Measurements from ENCODE around the gene ACSM3. TPM values are rescaled to one million over a fixed set of nuclear protein-coding genes. Genes with fewer than 3 reads are reported as not detected.
A peak's percentile ranks its signal among the peaks of the same experiment; 100 is the strongest.

Gene ACSM3
- total and polyA plus RNA-seq, 2 experiments from 2014 or later: 1.8 to 4.5 TPM

- Histone ChIP-seq H3K4me3 (no peak overlapping the region), H3K9me3 (ENCODE audit: low read depth) (no peaks in the 10 kb centered on the region), H3K27ac (no peak overlapping the region), H3K36me3 (no peaks in the 10 kb centered on the region), H3K4me1 (ENCODE audit: low read depth) (no peaks in the 10 kb centered on the region), H3K27me3 (no peaks in the 10 kb centered on the region)
- no peak for DNase-seq (ENCODE audit: low read depth in 1 of 2, low spot score in 1 of 2)
- TF ChIP-seq CTCF (IDR thresholded peaks at IDR 0.05; ENCODE audit: low read depth, low read length): no peak
Observed at GRCh38 chr16:20768121-20768520, 4.3 kb downstream of the ACSM3 start.

GRCh38 chr16:20768818-20769217 is 5.0 kb downstream of the ACSM3 start:
- H3K9me3 ChIP-seq (ENCODE audit: low read depth): no peaks in the 10 kb centered on the region

GRCh38 chr16:20773679-20774078 is 9.9 kb downstream of the ACSM3 start:
- TF ChIP-seq CTCF (IDR thresholded peaks at IDR 0.05; ENCODE audit: low read depth, low read length): no peak
- Histone ChIP-seq H3K27ac (no peak overlapping the region), H3K9me3 (ENCODE audit: low read depth) (no peaks in the 10 kb centered on the region), H3K27me3 (no peaks in the 10 kb centered on the region), H3K4me1 (ENCODE audit: low read depth) (no peaks in the 10 kb centered on the region), H3K36me3 (no peaks in the 10 kb centered on the region), H3K4me3 (no peak overlapping the region)
- DNase-seq (ENCODE audit: low read depth in 1 of 2, low spot score in 1 of 2): no peak

More at GRCh38 chr16:20768818-20769217, 5.0 kb downstream of the ACSM3 start:
- TF ChIP-seq CTCF (IDR thresholded peaks at IDR 0.05; ENCODE audit: low read depth, low read length): no peak
- Histone ChIP-seq H3K27ac (no peak overlapping the region), H3K36me3 (no peaks in the 10 kb centered on the region), H3K4me3 (no peak overlapping the region), H3K4me1 (ENCODE audit: low read depth) (no peaks in the 10 kb centered on the region), H3K27me3 (no peaks in the 10 kb centered on the region)
- DNase-seq (ENCODE audit: low read depth in 1 of 2, low spot score in 1 of 2): no peak

- Histone ChIP-seq H3K27me3 (no peaks in the 10 kb centered on the region), H3K27ac (no peak overlapping the region), H3K36me3 (no peaks in the 10 kb centered on the region), H3K4me1 (ENCODE audit: low read depth) (no peaks in the 10 kb centered on the region), H3K4me3 (no peak overlapping the region), H3K9me3 (ENCODE audit: low read depth) (no peaks in the 10 kb centered on the region)
- peak; percentile 85 for TF ChIP-seq CTCF (IDR thresholded peaks at IDR 0.05; ENCODE audit: low read depth, low read length)
- peak; percentile 72 to 79 for DNase-seq (ENCODE audit: low read depth in 1 of 2, low spot score in 1 of 2)
Observed at GRCh38 chr16:20774703-20775362, 11.0 kb downstream of the ACSM3 start.

- Histone ChIP-seq H3K36me3 (no peaks in the 10 kb centered on the region), H3K4me3 (no peak overlapping the region), H3K4me1 (ENCODE audit: low read depth) (no peaks in the 10 kb centered on the region), H3K9me3 (ENCODE audit: low read depth) (no peaks in the 10 kb centered on the region), H3K27ac (no peak overlapping the region), H3K27me3 (no peaks in the 10 kb centered on the region)
- DNase-seq (ENCODE audit: low read depth in 1 of 2, low spot score in 1 of 2): no peak
- TF ChIP-seq CTCF (IDR thresholded peaks at IDR 0.05; ENCODE audit: low read depth, low read length): no peak
Observed at GRCh38 chr16:20781697-20782096, 17.9 kb downstream of the ACSM3 start.

Data from cardiac muscle cell (in vitro differentiated cells and primary cell).